IMR-90 (cell line): ENCODE measurements around the gene SERPINB1.

Experiments
- CEBPB ChIP-seq: IDR thresholded peaks from 2 replicates; pipeline ENCODE4 v1.6.1; 2012; ENCODE audit warnings: low read depth, low read length, improper control_type of control experiment
- ELK1 ChIP-seq: fragments of 150-350 bp; IDR thresholded peaks from 2 replicates; pipeline ENCODE4 v1.6.1; 2016; ENCODE audit warnings: low read depth, mild to moderate bottlenecking, low read length, moderate library complexity, borderline replicate concordance
- FOS ChIP-seq: fragments of 150-350 bp; IDR thresholded peaks from 2 replicates; pipeline ENCODE4 v1.6.1; 2016; ENCODE audit warnings: low read depth, low read length
- MAFK ChIP-seq: IDR thresholded peaks from 2 replicates; pipeline ENCODE4 v1.6.1; 2012; ENCODE audit warnings: low read depth, low read length, improper control_type of control experiment
- MXI1 ChIP-seq: IDR thresholded peaks from 2 replicates; pipeline ENCODE4 v1.6.1; 2012; ENCODE audit warnings: low read depth, mild to moderate bottlenecking, low read length, moderate library complexity, borderline replicate concordance
- POLR2A ChIP-seq: IDR thresholded peaks from 2 replicates; pipeline ENCODE4 v1.6.1; 2012; ENCODE audit warnings: mild to moderate bottlenecking, low read depth, low read length
- RCOR1 ChIP-seq: IDR thresholded peaks from 2 replicates; pipeline ENCODE4 v1.6.1; 2012; ENCODE audit warnings: mild to moderate bottlenecking, low read length, improper control_type of control experiment; ENCODE audit not compliant: insufficient replicate concordance
- RFX5 ChIP-seq: IDR thresholded peaks from 2 replicates; pipeline ENCODE4 v1.8.0; 2012; ENCODE audit warnings: low read depth, mild to moderate bottlenecking, low read length, moderate library complexity
- SMC3 ChIP-seq: fragments of 150-350 bp; IDR thresholded peaks from 2 replicates; pipeline ENCODE4 v1.6.1; 2016; ENCODE audit warnings: low read depth, mild to moderate bottlenecking, antibody characterized with exemption, low read length, moderate library complexity
- TF ChIP-seq, protein P1 (sequence below): conservative IDR thresholded peaks from 2 replicates; pipeline ENCODE4 v1.5.1; 2012; ENCODE audit warnings: mild to moderate bottlenecking, low read depth, low read length, improper control_type of control experiment
- TF ChIP-seq, protein P2 (sequence below): fragments of 150-350 bp; IDR thresholded peaks from 2 replicates; pipeline ENCODE4 v1.6.1; 2017; ENCODE audit warnings: mild to moderate bottlenecking, antibody characterized with exemption, low read length, low read depth

GRCh38 chr6:2829253-2829652 lies 12.4 kb downstream of the SERPINB1 start:
- TF ChIP-seq, protein P1, sequence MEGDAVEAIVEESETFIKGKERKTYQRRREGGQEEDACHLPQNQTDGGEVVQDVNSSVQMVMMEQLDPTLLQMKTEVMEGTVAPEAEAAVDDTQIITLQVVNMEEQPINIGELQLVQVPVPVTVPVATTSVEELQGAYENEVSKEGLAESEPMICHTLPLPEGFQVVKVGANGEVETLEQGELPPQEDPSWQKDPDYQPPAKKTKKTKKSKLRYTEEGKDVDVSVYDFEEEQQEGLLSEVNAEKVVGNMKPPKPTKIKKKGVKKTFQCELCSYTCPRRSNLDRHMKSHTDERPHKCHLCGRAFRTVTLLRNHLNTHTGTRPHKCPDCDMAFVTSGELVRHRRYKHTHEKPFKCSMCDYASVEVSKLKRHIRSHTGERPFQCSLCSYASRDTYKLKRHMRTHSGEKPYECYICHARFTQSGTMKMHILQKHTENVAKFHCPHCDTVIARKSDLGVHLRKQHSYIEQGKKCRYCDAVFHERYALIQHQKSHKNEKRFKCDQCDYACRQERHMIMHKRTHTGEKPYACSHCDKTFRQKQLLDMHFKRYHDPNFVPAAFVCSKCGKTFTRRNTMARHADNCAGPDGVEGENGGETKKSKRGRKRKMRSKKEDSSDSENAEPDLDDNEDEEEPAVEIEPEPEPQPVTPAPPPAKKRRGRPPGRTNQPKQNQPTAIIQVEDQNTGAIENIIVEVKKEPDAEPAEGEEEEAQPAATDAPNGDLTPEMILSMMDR = no peak
- TF ChIP-seq CEBPB (no peak), POLR2A (no peak), RCOR1 (no peak), RFX5 (no peak), SMC3 (no peak), MAFK (no peak), ELK1 (no peak), FOS (no peak), MXI1 (no peak)
- TF ChIP-seq, protein P2, sequence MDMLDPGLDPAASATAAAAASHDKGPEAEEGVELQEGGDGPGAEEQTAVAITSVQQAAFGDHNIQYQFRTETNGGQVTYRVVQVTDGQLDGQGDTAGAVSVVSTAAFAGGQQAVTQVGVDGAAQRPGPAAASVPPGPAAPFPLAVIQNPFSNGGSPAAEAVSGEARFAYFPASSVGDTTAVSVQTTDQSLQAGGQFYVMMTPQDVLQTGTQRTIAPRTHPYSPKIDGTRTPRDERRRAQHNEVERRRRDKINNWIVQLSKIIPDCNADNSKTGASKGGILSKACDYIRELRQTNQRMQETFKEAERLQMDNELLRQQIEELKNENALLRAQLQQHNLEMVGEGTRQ = no peak
